ENCODE data around the gene SRRT.

Gene SRRT

DNA sequence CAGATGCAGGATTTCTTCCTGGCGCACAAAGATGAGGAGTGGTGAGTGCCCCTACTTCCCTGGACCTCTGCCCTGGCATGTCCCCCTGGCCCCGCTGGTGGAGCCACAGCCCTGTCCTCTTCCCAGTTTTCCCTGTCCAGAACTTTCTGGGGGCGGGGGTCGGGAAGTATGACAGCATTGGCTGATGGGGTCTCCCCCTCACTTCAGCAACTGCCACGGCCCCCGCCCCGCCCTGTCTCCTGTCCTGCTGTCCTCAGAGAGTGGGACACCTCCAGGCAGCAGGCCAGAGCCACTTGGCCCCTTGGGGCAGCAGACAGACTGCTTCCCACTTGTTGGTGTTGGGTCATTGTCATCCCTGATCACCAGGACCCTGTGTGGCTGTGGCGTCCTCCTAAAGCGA lies 7.3 kb downstream of the SRRT start:
- DNase-seq (ENCODE audit: low spot score), result no peak

DNA sequence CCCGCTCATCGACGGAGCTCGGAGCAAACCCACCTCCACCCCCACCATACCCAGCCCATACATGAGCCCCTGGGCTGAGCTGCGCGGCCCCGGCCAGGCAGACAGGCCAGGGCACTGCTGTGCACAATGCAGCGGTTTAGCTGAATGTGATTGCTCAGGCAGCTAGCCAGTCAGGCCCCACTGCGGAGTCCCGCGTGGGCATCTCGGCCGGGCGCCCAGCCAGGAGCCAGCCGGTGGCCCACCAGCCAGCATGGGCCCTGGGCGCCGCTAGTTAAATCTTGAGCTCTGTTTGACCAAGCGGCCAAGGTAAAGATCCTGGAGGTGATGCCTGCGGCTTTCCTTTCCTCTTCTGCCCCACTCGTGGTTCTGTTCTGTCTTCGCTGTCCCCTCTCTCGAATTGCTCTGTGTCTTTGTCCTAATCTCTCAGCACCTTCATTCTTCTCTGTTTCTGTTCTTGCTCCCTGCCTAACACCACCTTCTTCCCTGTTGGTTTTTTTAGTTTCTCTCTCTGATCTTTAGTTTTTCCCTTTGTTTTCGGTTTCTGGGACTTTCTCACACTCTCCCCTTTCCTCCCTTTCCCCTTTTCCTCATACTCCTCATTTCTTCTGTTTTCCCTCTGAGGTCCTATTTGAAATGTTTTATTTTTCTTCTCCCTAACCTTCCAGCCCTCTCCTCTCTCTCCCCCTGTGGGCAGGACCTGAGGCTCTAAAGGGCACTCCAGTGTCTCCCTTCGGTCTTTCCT lies 8.1 kb downstream of the SRRT start:
- DNase-seq (ENCODE audit: low spot score), result no peak

DNA sequence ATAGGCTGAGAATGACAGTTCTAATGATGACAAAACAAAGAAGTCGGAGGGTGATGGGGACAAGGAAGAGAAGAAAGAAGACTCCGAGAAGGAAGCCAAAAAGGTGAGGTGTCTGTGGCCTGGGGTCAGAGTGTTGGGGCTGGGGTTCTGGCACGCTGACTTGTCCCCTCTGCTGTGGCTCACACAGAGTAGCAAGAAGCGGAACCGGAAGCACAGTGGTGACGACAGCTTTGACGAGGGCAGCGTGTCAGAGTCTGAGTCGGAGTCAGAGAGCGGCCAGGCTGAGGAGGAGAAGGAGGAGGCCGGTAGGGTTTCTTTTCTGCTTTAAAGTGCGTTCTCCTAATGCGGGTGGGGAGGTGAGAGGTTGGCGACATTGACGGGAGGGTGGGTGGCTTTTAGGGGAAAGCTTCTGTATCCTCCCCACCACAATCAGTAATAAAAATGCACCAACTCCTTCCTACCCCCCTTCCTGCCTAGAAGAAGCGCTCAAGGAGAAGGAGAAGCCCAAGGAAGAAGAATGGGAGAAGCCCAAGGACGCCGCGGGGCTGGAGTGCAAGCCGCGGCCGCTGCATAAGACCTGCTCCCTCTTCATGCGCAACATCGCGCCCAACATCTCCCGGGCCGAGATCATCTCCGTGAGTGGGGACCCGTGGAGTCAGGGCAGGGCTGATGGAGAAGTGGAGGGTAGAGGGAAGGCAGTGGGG lies 10.0 kb downstream of the SRRT start:
- no peak for DNase-seq (ENCODE audit: low spot score)

GRCh38 chr7:100885440-100886141 lies 10.7 kb downstream of the SRRT start:
- no peak for DNase-seq (ENCODE audit: low spot score)

DNA sequence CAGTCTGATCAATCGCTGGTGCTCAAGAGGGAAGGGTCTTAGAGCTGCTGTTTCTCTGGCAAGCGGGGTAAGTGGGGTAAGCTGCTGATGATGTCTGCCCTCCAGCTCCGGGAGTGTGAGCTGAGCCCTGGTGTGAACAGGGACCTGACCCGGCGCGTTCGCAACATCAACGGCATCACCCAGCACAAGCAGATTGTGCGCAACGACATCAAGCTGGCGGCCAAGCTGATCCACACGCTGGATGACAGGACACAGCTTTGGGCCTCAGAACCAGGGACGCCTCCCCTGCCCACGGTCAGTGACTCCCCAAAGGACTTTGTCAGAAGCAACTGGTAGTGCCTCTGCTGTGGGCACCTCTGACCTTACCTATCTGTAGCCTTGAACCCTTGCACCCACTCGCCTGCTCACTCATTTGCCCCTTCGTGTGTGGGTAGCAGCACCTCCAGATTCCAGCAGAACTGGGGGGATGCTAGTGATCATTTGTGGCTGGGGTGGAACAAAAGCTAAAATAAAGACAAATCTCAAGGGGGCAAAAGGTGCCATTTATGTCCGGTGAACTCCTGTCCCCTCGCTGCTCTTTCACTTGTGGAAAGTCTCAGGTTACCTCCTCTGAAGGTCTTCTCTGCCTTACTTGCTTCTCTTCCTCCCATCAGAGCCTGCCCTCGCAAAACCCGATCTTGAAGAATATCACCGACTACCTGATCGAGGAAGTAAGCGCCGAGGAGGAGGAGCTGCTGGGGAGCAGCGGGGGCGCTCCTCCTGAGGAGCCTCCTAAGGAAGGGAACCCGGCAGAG lies 11.4 kb downstream of the SRRT start:
- no peak for DNase-seq (ENCODE audit: low spot score)

DNA sequence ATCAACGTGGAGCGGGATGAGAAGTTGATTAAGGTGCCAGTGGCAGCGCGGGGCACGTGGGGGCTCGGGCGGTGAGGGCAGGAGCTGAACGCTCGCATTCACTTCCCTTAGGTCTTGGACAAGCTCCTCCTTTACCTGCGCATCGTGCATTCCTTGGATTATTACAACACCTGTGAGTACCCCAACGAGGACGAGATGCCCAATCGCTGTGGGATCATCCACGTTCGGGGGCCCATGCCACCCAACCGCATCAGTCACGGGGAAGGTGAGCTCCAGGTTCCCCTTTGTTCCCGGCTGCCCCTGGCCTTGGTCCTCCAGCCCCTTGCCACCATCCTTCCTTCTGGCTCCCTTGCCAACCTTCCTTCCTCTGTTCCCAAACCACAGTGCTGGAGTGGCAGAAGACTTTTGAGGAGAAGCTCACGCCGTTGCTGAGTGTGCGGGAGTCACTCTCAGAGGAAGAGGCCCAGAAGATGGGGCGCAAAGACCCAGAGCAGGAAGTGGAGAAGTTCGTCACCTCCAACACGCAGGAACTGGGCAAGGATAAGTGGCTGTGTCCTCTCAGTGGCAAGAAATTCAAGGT lies 12.1 kb downstream of the SRRT start:
- DNase-seq (ENCODE audit: low spot score), result no peak

DNA sequence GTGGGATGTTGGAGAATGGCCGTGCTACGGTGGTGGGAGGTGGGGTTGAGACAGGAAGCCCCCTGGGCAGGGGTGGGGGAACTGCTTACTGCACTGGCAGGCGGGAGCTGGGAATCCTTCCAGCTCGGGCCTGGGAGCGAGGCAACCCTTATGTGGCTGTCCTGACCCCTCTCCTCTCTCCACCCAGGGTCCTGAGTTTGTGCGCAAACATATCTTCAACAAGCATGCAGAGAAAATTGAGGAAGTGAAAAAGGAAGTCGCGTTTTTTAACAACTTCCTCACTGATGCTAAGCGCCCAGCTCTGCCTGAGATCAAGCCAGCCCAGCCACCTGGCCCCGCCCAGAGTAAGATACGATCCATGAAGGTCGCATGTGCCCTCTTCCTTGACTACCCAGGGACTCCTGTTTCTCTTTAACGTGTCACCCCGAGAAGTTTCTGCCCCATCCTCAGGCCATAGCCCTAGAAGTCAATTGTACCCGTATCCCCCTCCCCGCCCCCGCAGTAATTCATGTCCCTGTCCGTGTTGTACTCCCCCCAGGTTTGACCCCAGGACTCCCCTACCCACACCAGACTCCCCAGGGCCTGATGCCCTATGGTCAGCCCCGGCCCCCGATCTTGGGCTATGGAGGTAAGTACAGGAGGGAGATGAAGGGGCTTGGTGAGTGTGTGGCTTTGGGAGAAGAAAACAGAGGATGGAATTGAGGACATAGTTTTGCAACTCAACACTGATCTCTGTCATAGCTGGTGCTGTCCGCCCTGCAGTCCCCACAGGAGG lies 12.8 kb downstream of the SRRT start:
- no peak for DNase-seq (ENCODE audit: low spot score)

DNA sequence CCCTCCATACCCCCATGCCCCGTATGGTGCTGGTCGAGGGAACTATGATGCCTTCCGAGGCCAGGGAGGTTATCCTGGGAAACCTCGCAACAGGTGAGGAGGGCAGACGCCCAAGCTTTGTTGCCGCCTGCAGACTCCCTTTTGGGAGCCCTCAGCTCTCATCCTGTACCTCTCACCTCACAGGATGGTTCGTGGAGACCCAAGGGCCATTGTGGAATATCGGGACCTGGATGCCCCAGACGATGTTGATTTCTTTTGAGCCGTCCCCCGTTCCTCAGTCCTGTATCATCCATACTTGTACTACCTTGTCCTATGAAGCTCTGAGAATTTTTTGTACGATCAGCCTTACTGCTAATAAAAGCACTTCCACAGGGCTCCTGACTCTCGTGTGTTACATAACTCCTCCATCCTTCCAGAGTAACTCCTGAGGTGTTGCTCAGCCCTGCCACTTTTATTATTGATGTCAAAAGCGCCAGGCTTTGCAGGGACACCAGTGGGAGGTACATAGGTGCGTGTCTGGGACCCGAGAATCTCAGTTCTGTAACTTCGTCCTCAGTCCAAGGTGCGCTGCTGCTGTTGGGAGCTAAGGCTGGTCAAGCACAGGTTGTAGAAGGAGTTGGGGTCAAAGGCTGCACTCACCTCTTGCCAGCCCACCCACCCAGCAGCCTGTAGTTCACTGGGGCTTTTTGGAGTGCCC lies 13.5 kb downstream of the SRRT start:
- no peak for DNase-seq (ENCODE audit: low spot score)

- no peak for DNase-seq (ENCODE audit: low spot score)
Observed at GRCh38 chr7:100888988-100889750, 14.3 kb downstream of the SRRT start, which contains the start of gene UFSP1. TSS of gene UFSP1 (minus strand) at chr7:100889715. CDS start at chr7:100889271, 444 bp downstream.

- peak; percentile 15 for DNase-seq (ENCODE audit: low spot score)
Observed at GRCh38 chr7:100890653-100891567, 16.0 kb downstream of the SRRT start.

DNA sequence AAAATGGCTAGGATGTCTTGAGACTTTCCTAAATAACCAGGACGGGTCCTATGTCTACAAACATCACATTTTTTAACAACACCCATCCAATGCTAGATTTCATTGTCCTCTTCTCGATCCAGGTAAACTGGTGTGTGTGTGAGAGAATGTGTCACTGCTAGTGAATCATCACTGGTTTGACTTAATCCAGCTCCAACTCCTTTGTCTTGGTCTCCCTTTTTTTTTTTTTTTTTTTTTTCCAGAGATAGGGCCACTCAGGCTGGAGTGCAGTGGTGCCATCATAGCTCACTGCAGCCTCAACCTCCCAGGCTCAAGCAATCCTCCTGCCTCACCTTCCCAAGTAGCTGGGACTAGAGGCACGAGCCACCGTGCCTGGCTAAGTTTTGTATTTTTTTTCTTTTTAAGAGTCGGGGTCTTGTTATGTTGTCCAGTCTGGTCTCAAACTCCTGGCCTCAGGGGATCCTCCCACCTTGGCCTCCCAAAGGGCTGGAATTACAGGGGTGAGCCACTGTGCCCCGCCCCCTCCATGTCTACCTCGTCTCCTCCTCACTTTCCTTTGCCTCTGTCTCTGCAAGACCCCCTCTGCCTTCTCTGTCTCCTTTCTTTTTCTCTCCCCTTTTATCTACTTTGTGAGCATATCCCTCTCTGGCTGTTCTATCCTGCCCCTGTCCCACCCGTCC lies 16.8 kb downstream of the SRRT start:
- DNase-seq (ENCODE audit: low spot score), result peak; percentile 25

- peak; percentile 3 for DNase-seq (ENCODE audit: low spot score)
Observed at GRCh38 chr7:100892364-100893317, 17.7 kb downstream of the SRRT start.

- no peak for DNase-seq (ENCODE audit: low spot score)
Observed at GRCh38 chr7:100893318-100893895, 18.5 kb downstream of the SRRT start.

- peak; percentile 5 for DNase-seq (ENCODE audit: low spot score)
Observed at GRCh38 chr7:100893910-100894721, 19.2 kb downstream of the SRRT start.

Measured in AG08396 (cell line).